Gastrocnemius medialis (tissue), 4 donors: ENCODE measurements around the gene SUSD4.

ENCODE experiments used
- CTCF ChIP-seq, 5 experiments: fragments of 450-650 bp in 3 of 5; fragments of 200-600 bp in 2 of 5; sonication (generic) in 2 of 5; IDR thresholded peaks in 4 of 5; conservative IDR thresholded peaks in 1 of 5; 1 replicate in 4 of 5; 2 replicates in 1 of 5; pipeline ENCODE4 v1.5.1; 2016 to 2019; ENCODE audit warnings: antibody characterized with exemption in 5 of 5, mild to moderate bottlenecking in 3 of 5, moderate library complexity in 3 of 5
- POLR2A ChIP-seq, 2 donors: fragments of 450-650 bp; IDR thresholded peaks; one replicate each; pipeline ENCODE4 v1.6.1; 2017; ENCODE audit warnings: antibody characterized with exemption in 2 of 2, mild to moderate bottlenecking in 2 of 2, moderate library complexity in 2 of 2

- TF ChIP-seq POLR2A (IDR thresholded peaks at IDR 0.05), result no peak
- no peak for TF ChIP-seq CTCF (IDR thresholded peaks at IDR 0.05 in 4 of 5, conservative IDR thresholded peaks at IDR 0.05 in 1 of 5)
Observed at GRCh38 chr1:223316082-223316481, 47.9 kb downstream of the SUSD4 start.
